ENCODE results near the gene GSTT4. TPM values are rescaled to one million over a fixed set of nuclear protein-coding genes. Genes with fewer than 3 reads are reported as not detected.

Gene GSTT4
- total RNA-seq, 1 experiment from 2014 or later, result not detected

DNA sequence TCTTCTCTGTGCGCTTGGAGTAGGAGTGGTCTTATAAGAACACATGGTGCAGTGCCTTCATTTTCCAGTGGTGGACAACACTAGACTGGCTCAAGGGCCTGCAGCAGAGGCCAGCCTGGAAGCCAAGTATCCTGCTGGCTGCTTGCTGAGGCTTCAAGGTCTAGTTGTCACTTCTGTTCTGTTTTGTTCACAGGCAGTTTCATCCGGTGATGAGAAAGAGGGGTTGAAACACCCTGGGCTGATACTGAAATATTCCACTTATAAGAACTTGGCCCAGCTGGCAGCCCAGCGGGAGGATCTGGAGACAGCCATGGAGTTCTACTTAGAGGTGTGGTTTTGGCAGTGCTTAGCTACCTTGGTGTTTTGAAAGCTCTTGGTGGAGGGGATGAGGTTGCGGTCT lies 35.7 kb upstream of the GSTT4 start:
- no peak overlapping the region for H3K14ac ChIP-seq (ENCODE audit: insufficient read depth, low read length)
- H3K79me1 ChIP-seq (ENCODE audit: insufficient read depth, low read depth, low read length, poor library complexity, severe bottlenecking), result no peaks in the 10 kb centered on the region
- Mint-ChIP-seq H3K27me3 (ENCODE audit: low read depth) (no peaks in the 10 kb centered on the region), H3K36me3 (ENCODE audit: insufficient read depth in 1 of 3, low read depth in 3 of 3) (peaks cover 28 to 81% (median 64%) of the 10 kb centered on the region in 3 experiments; a peak in 6 of 7 replicates), H3K27ac (peak overlapping the region in 1 of 3 experiments; percentile 63; a peak in 3 of 7 replicates), H3K4me1 (peaks cover 0 to 13% of the 10 kb centered on the region in 2 experiments; a peak in 2 of 4 replicates), H3K4me3 (no peak overlapping the region), H3K9me3 (no peaks in the 10 kb centered on the region)
- TF ChIP-seq CTCF (conservative IDR thresholded peaks at IDR 0.05), result no peak
- no peak overlapping the region for H3K56ac ChIP-seq (ENCODE audit: insufficient read length, low read depth, low read length)
- no peak overlapping the region for H4K8ac ChIP-seq (replicated peaks; ENCODE audit: insufficient read length, low read depth, low read length)
- no peak overlapping the region for H3K18ac ChIP-seq (ENCODE audit: insufficient read length, low read depth, low read length)
- no peak overlapping the region for H2BK15ac ChIP-seq (ENCODE audit: low read depth, low read length)
- WGBS (ENCODE audit: extremely low coverage, insufficient read length, low lambda C conversion rate), result no CpG with 5 or more reads among the region's 4 CpGs
- H3T11ph ChIP-seq (ENCODE audit: low read length), result no peak overlapping the region
- no peaks in the 10 kb centered on the region for H3K27me3 ChIP-seq (ENCODE audit: insufficient read depth, low read length)
- no peak overlapping the region for H3K4ac ChIP-seq (ENCODE audit: low read depth, low read length)
- no peak overlapping the region for H2BK120ac ChIP-seq (ENCODE audit: low read depth, low read length, poor library complexity, severe bottlenecking)
- no peaks in the 10 kb centered on the region for H3K4me1 ChIP-seq (ENCODE audit: insufficient read depth, low read length)
- H2BK5ac ChIP-seq (ENCODE audit: insufficient read length, low read length), result no peak overlapping the region
- no peak overlapping the region for H2BK12ac ChIP-seq (ENCODE audit: insufficient read length, low read depth, low read length)
- DNase-seq, result no peak
- H3K9me3 ChIP-seq (ENCODE audit: control insufficient read depth, low read depth, low read length), result no peaks in the 10 kb centered on the region
- no peak overlapping the region for H2AK5ac ChIP-seq (ENCODE audit: insufficient read length, low read length)
- no peak overlapping the region for H4K91ac ChIP-seq (ENCODE audit: insufficient read length, low read depth, low read length)
- H3K23me2 ChIP-seq (ENCODE audit: insufficient read length, low read depth, low read length, poor library complexity, severe bottlenecking), result no peaks in the 10 kb centered on the region
- H2BK20ac ChIP-seq (ENCODE audit: low read depth, low read length, poor library complexity, severe bottlenecking), result no peak overlapping the region
- no peaks in the 10 kb centered on the region for H3K79me2 ChIP-seq (ENCODE audit: insufficient read depth, low read length)
- no peak overlapping the region for H4K5ac ChIP-seq (ENCODE audit: insufficient read length, low read depth, low read length)
- no peak overlapping the region for H2AFZ ChIP-seq (ENCODE audit: low read length)
- no peak overlapping the region for H3K23ac ChIP-seq (ENCODE audit: insufficient read length, low read depth, low read length)
- H3K4me2 ChIP-seq (ENCODE audit: insufficient read depth, insufficient read length, low read length), result no peak overlapping the region
- no peak overlapping the region for H3K9ac ChIP-seq (ENCODE audit: extremely low read depth, insufficient read length, low read length)
- H3K27ac ChIP-seq (ENCODE audit: insufficient read length, low read depth, low read length), result no peak overlapping the region
- H4K20me1 ChIP-seq (ENCODE audit: control insufficient read depth, insufficient read depth, insufficient read length), result no peaks in the 10 kb centered on the region
